SK-N-SH treated with all-trans-retinoic acid at 6 μM for 48 hours (cell line): ENCODE results near the gene KLF13.

Experiments used
- ARNTL ChIP-seq: fragments of 450-650 bp; formaldehyde crosslinking; IDR thresholded peaks from 2 replicates; pipeline ENCODE4 v1.5.0; 2020; ENCODE audit warnings: low read depth, mild to moderate bottlenecking, moderate library complexity, borderline replicate concordance
- ESRRG ChIP-seq: fragments of 250-450 bp; sonication (Bioruptor Pico); IDR thresholded peaks from 2 replicates; pipeline ENCODE4 v1.6.1; 2021; ENCODE audit warnings: mild to moderate bottlenecking
- GLIS3 ChIP-seq: fragments of 250-450 bp; sonication (Bioruptor Pico); IDR thresholded peaks from 2 replicates; pipeline ENCODE4 v1.5.0; 2020; ENCODE audit warnings: mild to moderate bottlenecking, moderate library complexity
- RARB ChIP-seq: fragments of 250-450 bp; sonication (Bioruptor Pico); IDR thresholded peaks from 2 replicates; pipeline ENCODE4 v1.8.0; 2021; ENCODE audit warnings: mild to moderate bottlenecking, moderate library complexity
- TCF4 ChIP-seq: fragments of 250-450 bp; sonication (Bioruptor Pico); IDR thresholded peaks from 2 replicates; pipeline ENCODE4 v1.8.0; 2021; ENCODE audit warnings: mild to moderate bottlenecking, moderate library complexity, borderline replicate concordance
- TOX ChIP-seq: fragments of 250-450 bp; sonication (Bioruptor Pico); IDR thresholded peaks from 2 replicates; pipeline ENCODE4 v1.8.0; 2021; ENCODE audit warnings: mild to moderate bottlenecking, moderate library complexity, borderline replicate concordance
- ZC3H10 ChIP-seq: fragments of 250-450 bp; sonication (Bioruptor Pico); IDR thresholded peaks from 2 replicates; pipeline ENCODE4 v1.5.1; 2021; ENCODE audit warnings: mild to moderate bottlenecking, moderate library complexity
- ZFP3 ChIP-seq: fragments of 250-450 bp; sonication (Bioruptor Pico); IDR thresholded peaks from 2 replicates; pipeline ENCODE4 v1.5.0; 2020; ENCODE audit warnings: mild to moderate bottlenecking, moderate library complexity
- ZFP30 ChIP-seq: fragments of 450-650 bp; formaldehyde crosslinking; IDR thresholded peaks from 2 replicates; pipeline ENCODE4 v1.5.0; 2022; ENCODE audit warnings: mild to moderate bottlenecking, moderate library complexity
- ZNF565 ChIP-seq: fragments of 450-650 bp; formaldehyde crosslinking; conservative IDR thresholded peaks from 2 replicates; pipeline ENCODE4 v1.5.0; 2020; ENCODE audit warnings: low read depth, mild to moderate bottlenecking, moderate library complexity
- ZNF8 ChIP-seq: fragments of 450-650 bp; formaldehyde crosslinking; IDR thresholded peaks from 2 replicates; pipeline ENCODE4 v1.5.0; 2020; ENCODE audit warnings: mild to moderate bottlenecking, moderate library complexity
- TF ChIP-seq, protein P1 (sequence below): fragments of 250-450 bp; sonication (Bioruptor Pico); IDR thresholded peaks from 2 replicates; pipeline ENCODE4 v1.8.0; 2020; ENCODE audit warnings: mild to moderate bottlenecking, moderate library complexity, borderline replicate concordance
- TF ChIP-seq, protein P2 (sequence below): fragments of 250-450 bp; sonication (Bioruptor Pico); IDR thresholded peaks from 2 replicates; pipeline ENCODE4 v1.5.1; 2021; ENCODE audit warnings: mild to moderate bottlenecking, moderate library complexity
- TF ChIP-seq, protein P3 (sequence below): fragments of 250-450 bp; sonication (Bioruptor Pico); IDR thresholded peaks from 2 replicates; pipeline ENCODE4 v1.5.0; 2020; ENCODE audit warnings: mild to moderate bottlenecking, moderate library complexity

- TF ChIP-seq TOX (CRISPR knock-in tag): no peak
- TF ChIP-seq ZC3H10: no peak
- TF ChIP-seq ZFP30 (CRISPR knock-in tag): no peak
- no peak for TF ChIP-seq ZNF8 (CRISPR knock-in tag)
- TF ChIP-seq ZNF565 (CRISPR knock-in tag): no peak
- TF ChIP-seq ZFP3 (CRISPR knock-in tag): no peak
- no peak for TF ChIP-seq ARNTL (CRISPR knock-in tag)
- TF ChIP-seq, protein P1, sequence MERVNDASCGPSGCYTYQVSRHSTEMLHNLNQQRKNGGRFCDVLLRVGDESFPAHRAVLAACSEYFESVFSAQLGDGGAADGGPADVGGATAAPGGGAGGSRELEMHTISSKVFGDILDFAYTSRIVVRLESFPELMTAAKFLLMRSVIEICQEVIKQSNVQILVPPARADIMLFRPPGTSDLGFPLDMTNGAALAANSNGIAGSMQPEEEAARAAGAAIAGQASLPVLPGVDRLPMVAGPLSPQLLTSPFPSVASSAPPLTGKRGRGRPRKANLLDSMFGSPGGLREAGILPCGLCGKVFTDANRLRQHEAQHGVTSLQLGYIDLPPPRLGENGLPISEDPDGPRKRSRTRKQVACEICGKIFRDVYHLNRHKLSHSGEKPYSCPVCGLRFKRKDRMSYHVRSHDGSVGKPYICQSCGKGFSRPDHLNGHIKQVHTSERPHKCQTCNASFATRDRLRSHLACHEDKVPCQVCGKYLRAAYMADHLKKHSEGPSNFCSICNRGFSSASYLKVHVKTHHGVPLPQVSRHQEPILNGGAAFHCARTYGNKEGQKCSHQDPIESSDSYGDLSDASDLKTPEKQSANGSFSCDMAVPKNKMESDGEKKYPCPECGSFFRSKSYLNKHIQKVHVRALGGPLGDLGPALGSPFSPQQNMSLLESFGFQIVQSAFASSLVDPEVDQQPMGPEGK: no peak
- TF ChIP-seq, protein P2, sequence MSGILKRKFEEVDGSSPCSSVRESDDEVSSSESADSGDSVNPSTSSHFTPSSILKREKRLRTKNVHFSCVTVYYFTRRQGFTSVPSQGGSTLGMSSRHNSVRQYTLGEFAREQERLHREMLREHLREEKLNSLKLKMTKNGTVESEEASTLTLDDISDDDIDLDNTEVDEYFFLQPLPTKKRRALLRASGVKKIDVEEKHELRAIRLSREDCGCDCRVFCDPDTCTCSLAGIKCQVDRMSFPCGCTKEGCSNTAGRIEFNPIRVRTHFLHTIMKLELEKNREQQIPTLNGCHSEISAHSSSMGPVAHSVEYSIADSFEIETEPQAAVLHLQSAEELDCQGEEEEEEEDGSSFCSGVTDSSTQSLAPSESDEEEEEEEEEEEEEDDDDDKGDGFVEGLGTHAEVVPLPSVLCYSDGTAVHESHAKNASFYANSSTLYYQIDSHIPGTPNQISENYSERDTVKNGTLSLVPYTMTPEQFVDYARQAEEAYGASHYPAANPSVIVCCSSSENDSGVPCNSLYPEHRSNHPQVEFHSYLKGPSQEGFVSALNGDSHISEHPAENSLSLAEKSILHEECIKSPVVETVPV (CRISPR knock-in tag): no peak
- TF ChIP-seq RARB (CRISPR knock-in tag): no peak
- TF ChIP-seq TCF4: no peak
- TF ChIP-seq, protein P3, sequence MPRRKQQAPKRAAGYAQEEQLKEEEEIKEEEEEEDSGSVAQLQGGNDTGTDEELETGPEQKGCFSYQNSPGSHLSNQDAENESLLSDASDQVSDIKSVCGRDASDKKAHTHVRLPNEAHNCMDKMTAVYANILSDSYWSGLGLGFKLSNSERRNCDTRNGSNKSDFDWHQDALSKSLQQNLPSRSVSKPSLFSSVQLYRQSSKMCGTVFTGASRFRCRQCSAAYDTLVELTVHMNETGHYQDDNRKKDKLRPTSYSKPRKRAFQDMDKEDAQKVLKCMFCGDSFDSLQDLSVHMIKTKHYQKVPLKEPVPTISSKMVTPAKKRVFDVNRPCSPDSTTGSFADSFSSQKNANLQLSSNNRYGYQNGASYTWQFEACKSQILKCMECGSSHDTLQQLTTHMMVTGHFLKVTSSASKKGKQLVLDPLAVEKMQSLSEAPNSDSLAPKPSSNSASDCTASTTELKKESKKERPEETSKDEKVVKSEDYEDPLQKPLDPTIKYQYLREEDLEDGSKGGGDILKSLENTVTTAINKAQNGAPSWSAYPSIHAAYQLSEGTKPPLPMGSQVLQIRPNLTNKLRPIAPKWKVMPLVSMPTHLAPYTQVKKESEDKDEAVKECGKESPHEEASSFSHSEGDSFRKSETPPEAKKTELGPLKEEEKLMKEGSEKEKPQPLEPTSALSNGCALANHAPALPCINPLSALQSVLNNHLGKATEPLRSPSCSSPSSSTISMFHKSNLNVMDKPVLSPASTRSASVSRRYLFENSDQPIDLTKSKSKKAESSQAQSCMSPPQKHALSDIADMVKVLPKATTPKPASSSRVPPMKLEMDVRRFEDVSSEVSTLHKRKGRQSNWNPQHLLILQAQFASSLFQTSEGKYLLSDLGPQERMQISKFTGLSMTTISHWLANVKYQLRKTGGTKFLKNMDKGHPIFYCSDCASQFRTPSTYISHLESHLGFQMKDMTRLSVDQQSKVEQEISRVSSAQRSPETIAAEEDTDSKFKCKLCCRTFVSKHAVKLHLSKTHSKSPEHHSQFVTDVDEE: no peak
- no peak for TF ChIP-seq ESRRG (CRISPR knock-in tag)
- no peak for TF ChIP-seq GLIS3 (CRISPR knock-in tag)
These were observed 20.0 kb upstream of the KLF13 start for GRCh38 chr15:31306426-31307269.
